DOHH2 (cell line): ENCODE results near the gene ITPK1.

ENCODE experiments used
- H3F3A ChIP-seq: fragments of 200-600 bp; sonication (generic), shearing (Covaris generic); 2 replicates; pipeline ENCODE4 v1.6.0; 2016; ENCODE audit warnings: antibody characterized with exemption, mild to moderate bottlenecking; ENCODE audit not compliant: control insufficient read depth, insufficient read depth
- H3K27ac ChIP-seq: fragments of 200-600 bp; sonication (generic); 2 replicates; pipeline ENCODE4 v1.5.1; 2014; ENCODE audit warnings: low read depth, mild to moderate bottlenecking, low read length, moderate library complexity
- H3K27me3 ChIP-seq: fragments of 200-600 bp; sonication (generic); 2 replicates; pipeline ENCODE4 v1.6.1; 2014; ENCODE audit warnings: mild to moderate bottlenecking, low read length, mixed read lengths; ENCODE audit not compliant: control insufficient read depth
- H3K36me3 ChIP-seq: fragments of 200-600 bp; sonication (generic); 2 replicates; pipeline ENCODE4 v1.6.1; 2014; ENCODE audit warnings: mild to moderate bottlenecking, low read length, moderate library complexity, mixed read lengths; ENCODE audit not compliant: control insufficient read depth
- H3K4me1 ChIP-seq: fragments of 200-600 bp; sonication (generic); 2 replicates; pipeline ENCODE4 v1.6.1; 2014; ENCODE audit warnings: mild to moderate bottlenecking, low read length, mixed read lengths; ENCODE audit not compliant: control insufficient read depth
- H3K4me2 ChIP-seq: fragments of 200-600 bp; sonication (generic); 2 replicates; pipeline ENCODE4 v1.6.0; 2014; ENCODE audit warnings: mild to moderate bottlenecking, low read length, moderate library complexity
- H3K4me3 ChIP-seq: fragments of 200-600 bp; sonication (generic); 2 replicates; pipeline ENCODE4 v1.5.1; 2014; ENCODE audit warnings: mild to moderate bottlenecking, low read length, mixed read lengths
- H3K79me2 ChIP-seq: fragments of 200-600 bp; sonication (generic); 2 replicates; pipeline ENCODE4 v1.6.1; 2014; ENCODE audit warnings: mild to moderate bottlenecking, low read length, mixed read lengths; ENCODE audit not compliant: control insufficient read depth
- H3K9me2 ChIP-seq: fragments of 200-600 bp; sonication (generic); replicated peaks from 2 replicates; pipeline ENCODE4 v1.6.1; 2014; ENCODE audit warnings: mild to moderate bottlenecking, low read length, mixed read lengths; ENCODE audit not compliant: control insufficient read depth
- H3K9me3 ChIP-seq: fragments of 200-600 bp; sonication (generic); 2 replicates; pipeline ENCODE4 v1.6.1; 2014; ENCODE audit warnings: antibody characterized with exemption, low read length, mixed read lengths; ENCODE audit not compliant: control insufficient read depth, insufficient read depth
- H4K20me1 ChIP-seq: fragments of 200-600 bp; sonication (generic); 2 replicates; pipeline ENCODE4 v1.6.0; 2014; ENCODE audit warnings: low read depth, mild to moderate bottlenecking, antibody characterized with exemption, low read length, moderate library complexity; ENCODE audit not compliant: control insufficient read depth, insufficient read depth
- CTCF ChIP-seq: fragments of 200-600 bp; sonication (generic); IDR thresholded peaks from one replicate; pipeline ENCODE4 v1.5.1; 2014; ENCODE audit warnings: antibody characterized with exemption, mild to moderate bottlenecking, low read depth, low read length; ENCODE audit not compliant: poor library complexity, severe bottlenecking
- EZH2phosphoT487 ChIP-seq: fragments of 200-600 bp; sonication (generic); IDR thresholded peaks from 2 replicates; pipeline ENCODE4 v1.6.1; 2017; ENCODE audit warnings: borderline replicate concordance, mild to moderate bottlenecking, antibody characterized with exemption, low read length, moderate library complexity, mixed read lengths

The ITPK1 gene

GRCh38 chr14:92959189-92959531 lies 156.6 kb downstream of the ITPK1 start:
- Histone ChIP-seq H3K9me3 (no peaks in the 10 kb centered on the region), H4K20me1 (no peaks in the 10 kb centered on the region), H3K27ac (no peak overlapping the region), H3K9me2 (no peaks in the 10 kb centered on the region), H3K79me2 (no peaks in the 10 kb centered on the region), H3K27me3 (no peaks in the 10 kb centered on the region), H3K36me3 (no peaks in the 10 kb centered on the region), H3K4me2 (no peak overlapping the region), H3F3A (no peaks in the 10 kb centered on the region), H3K4me3 (no peak overlapping the region), H3K4me1 (no peaks in the 10 kb centered on the region)
- TF ChIP-seq EZH2phosphoT487, result no peak
- no peak for TF ChIP-seq CTCF

- H3K4me3 ChIP-seq, result no peak overlapping the region
- H3K9me2 ChIP-seq, result no peaks in the 10 kb centered on the region
- H3K9me3 ChIP-seq, result no peaks in the 10 kb centered on the region
- no peaks in the 10 kb centered on the region for H3K79me2 ChIP-seq
- H3K27me3 ChIP-seq, result no peaks in the 10 kb centered on the region
- no peaks in the 10 kb centered on the region for H3K4me1 ChIP-seq
- no peaks in the 10 kb centered on the region for H3F3A ChIP-seq
- no peaks in the 10 kb centered on the region for H3K36me3 ChIP-seq
- no peaks in the 10 kb centered on the region for H4K20me1 ChIP-seq
- H3K4me2 ChIP-seq, result no peak overlapping the region
- H3K27ac ChIP-seq, result no peak overlapping the region
- TF ChIP-seq EZH2phosphoT487, result no peak
- no peak for TF ChIP-seq CTCF
Observed at GRCh38 chr14:92958373-92959188, 157.1 kb downstream of the ITPK1 start.

- Histone ChIP-seq H3K4me1 (peaks cover 3% of the 10 kb centered on the region), H3K9me3 (no peaks in the 10 kb centered on the region), H3K27ac (no peak overlapping the region), H3K9me2 (no peaks in the 10 kb centered on the region), H3K4me3 (no peak overlapping the region), H3K79me2 (no peaks in the 10 kb centered on the region), H4K20me1 (no peaks in the 10 kb centered on the region), H3F3A (no peaks in the 10 kb centered on the region), H3K27me3 (no peaks in the 10 kb centered on the region), H3K36me3 (no peaks in the 10 kb centered on the region), H3K4me2 (no peak overlapping the region)
- TF ChIP-seq CTCF (no peak), EZH2phosphoT487 (no peak)
Observed at GRCh38 chr14:92956961-92957360, 158.8 kb downstream of the ITPK1 start.
